Glomerular endothelial cell (primary cell): ENCODE measurements around the gene OLFML2B. TPM values are rescaled to one million over a fixed set of nuclear protein-coding genes. Genes with fewer than 3 reads are reported as not detected.

Experiments
- DNase-seq: peaks from one replicate; pipeline ENCODE4 v3.0.0-alpha.2; 2011; ENCODE audit warnings: low read depth, low spot score; ENCODE audit errors: extremely low read depth
- total RNA-seq: library from RNA; depleted of rRNA; stranded (reverse); fragments of >200 nt; gene quantifications from 2 replicates; pipeline ENCODE4 v1.2.3, GENCODE V29; 2015

OLFML2B gene
- total RNA-seq, 1 donor from 2014 or later = 0.53 TPM

DNA sequence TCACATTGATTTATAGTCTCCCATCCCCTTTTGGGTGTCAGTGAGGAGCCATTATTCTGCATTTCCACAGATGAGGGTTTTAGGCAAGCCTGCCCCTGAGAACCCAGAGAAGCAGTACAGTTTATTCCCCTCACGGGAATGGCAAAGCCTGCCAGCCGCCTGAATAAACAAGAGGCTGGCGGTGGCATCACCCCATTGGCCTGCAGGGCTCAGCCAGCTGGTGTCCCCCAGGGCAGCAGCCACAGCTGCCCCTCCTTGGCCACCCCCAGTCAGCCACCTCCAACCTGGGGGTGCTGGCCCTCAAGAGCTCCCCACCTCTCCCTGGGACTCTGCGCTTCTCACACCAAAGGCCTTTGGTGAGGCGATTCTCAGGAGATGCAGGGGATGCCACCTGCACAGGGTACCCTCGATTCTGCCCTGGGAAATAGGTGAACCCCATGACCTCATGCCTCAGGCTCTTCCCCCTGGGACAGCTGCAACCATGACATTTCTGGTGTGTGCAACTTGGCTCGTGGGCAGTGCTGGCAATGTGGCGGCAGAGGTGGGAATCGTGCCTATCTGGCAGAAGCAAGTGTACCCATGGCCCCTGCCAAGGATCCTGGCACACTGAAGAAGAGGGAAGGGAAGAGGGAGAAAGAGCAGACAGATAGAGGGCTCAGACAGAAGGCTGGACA, 14.0 kb downstream of the OLFML2B start:
- DNase-seq = no peak

DNA sequence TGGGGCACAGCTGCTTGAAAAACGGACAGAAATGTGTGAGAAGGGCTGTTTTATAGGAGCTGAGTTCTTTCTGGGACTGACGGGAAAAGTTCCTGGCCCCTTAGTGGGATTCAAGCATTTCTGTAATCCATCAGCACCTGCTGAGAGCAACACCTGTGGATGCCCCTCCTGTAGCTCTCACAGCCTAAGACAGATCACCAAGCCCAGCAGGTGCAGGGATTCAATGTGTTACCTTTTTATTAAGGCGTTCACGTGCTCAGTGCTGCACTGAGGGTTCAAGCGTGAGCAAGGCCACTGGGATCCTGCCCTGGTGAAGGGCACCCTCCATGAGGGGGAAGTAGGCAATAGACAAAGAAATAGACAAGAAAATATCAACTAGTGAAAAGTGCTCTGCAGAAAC, 14.9 kb downstream of the OLFML2B start:
- DNase-seq = no peak

DNA sequence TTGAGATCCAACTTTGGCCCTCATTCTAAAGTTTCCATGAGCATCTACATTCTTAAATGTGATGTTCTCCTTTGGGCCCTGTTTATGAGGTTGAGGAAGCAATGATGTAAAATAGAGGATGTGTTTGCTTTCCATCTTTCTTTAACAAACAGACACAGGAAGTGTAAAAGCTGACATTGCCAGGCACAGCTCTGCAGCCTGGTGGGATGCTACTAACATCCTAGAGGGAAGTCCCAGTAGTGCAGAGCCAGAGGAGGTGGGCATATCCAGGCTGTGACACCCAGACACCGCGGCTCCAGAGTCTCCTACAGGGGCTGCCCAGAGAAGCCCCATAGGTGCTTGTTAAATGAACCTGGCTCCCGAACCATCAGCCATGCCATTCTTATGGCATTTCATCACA, 16.2 kb downstream of the OLFML2B start:
- no peak for DNase-seq

DNA sequence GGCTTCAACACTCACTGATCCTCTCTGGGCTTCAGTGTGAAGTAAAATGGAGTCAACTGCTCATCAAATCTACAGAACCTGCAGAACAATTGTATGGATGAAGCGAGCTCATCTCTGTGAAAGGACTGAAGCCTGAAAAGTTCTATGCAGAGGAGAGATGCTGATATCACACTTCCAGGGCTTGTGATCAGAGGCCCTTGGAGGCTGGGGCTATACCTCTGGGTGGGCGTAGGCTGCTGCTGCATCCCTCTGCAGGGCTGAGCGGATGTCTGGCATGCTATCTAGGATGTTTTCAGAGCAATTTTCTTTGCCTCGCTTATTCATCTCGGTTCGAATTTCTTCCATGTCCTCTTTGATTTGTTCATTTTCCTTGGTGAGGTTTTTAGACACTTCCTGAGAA, 17.6 kb downstream of the OLFML2B start:
- DNase-seq = no peak

DNA sequence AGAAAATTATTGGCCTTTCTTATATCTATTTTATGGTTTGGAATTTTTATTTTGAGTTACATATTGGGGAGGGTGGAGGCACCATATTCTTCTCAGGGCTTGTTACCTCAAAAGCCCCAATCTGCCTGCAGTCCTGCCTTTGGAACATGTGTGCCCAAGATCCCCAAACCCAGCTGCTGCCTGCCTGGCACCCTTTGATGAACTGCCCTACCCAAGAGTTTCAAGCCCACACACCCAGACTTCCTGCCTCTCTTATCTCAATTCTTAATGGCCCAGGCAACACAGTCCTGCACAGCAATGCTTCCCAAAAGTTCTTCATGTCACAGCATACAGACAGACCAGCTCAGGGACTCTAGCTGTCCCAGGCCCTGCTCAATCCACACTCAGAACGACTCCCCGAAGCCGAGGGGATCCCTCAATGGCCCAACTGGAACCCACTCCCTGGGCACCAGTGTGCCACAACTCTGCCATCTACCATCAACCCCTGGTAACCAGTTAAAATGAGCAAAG, 19.2 kb downstream of the OLFML2B start:
- no peak for DNase-seq

DNA sequence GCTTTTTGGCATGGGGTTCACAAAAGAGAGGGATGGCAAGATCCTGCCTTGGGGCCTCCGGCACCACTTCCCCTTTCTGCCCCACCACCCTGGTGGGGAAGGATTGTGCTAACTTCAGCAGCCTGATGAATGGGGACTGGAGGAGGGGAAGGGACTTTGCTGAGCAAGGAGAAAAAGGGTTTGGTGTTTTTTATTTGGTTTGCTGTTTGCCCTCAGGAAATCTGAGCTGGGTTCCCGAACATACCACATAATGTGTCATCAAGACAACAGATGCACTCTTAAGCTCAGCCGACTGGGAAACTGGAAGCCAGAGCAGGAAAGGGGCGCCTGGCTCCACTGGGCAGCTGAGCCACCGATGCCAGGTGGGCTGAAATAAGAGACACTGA, 19.8 kb downstream of the OLFML2B start:
- no peak for DNase-seq

DNA sequence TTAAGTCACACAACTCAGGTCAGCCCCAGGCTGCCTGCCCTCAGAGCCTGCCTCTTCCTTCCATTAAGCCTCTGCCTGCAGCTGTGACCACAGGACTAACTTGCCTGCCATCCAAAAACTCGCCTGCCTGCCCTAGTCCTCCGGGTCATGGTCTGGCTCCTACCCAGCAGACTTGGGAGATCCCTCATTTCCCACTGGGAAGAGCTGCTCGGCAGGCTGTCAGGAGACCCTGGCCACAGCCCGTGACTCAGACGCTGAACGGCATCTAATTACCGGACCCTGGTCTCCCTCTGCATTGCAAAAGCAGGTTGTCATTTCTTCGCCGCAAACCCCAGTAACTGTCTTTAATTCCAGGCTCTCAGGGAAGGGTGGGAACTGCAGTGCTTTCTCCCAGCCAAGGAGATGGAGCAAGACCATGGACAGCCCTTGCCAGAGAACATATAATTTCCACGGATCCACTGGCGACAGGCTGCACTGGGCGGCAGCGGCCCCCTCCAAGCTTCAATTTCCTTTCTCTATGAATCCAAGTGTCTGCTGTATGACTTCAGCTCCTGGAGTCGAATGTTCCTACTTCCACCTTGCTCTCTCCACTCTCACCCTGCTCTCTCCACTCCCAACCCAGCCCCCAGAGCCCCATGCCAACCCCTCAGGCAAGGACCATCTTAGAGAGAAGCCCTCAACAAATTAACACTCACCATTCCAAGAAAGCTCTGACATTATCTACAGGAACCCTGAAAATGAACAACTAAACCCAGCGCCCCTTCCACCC, 20.4 kb downstream of the OLFML2B start:
- no peak for DNase-seq

DNA sequence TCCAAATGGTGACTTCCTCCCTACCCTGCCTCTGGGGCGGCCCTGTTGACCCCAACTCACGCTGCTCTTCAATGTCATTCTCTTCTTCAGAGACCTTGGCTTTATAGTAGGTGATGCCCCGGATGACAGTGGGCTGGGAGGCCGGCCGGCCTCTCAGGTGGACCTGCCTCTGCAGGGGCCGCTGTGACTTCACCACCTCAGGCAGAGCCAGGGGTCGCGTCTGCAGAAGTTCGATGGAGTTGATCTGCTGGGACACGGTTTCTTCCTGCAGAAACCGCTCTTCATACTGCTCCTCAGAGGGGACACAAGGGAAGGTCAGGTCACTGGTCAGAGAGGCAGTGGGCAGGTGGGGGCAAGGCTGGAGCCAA, 23.6 kb downstream of the OLFML2B start:
- DNase-seq = no peak

DNA sequence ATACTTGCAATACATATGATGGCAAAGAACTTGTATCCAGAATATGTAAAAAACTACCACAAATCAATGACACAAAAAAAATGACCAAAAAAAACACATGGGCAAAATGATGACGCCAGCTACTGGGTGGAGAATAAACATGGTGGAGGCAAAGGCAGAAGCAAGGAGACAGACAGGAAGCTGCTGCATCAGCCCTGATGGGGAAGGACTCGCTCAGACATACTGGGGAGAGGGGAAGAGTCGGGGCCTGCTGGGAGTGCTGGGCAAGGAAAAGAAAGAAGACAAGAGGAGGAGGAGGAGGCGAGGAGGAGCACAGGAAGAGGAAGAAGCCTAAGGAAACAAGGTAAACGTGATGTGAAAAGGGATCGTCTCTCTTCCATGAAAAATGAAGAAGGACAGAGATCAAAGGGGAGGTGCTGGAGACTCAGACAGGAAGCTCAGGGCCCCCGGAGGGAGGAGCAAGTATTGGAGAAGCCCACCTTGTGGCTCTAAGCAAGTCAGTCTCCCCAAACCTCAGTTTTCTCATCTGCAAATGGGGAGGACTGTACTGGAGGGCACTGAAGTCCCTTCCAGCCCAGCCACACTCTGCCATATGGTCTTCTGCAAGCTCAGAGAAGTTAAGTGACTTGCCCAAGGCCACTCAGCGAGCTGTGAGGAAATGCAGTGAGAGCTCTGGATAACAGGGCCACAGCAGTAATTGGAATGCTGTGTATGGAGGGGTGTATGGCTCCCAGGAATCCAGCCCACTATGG, 24.2 kb downstream of the OLFML2B start:
- no peak for DNase-seq

DNA sequence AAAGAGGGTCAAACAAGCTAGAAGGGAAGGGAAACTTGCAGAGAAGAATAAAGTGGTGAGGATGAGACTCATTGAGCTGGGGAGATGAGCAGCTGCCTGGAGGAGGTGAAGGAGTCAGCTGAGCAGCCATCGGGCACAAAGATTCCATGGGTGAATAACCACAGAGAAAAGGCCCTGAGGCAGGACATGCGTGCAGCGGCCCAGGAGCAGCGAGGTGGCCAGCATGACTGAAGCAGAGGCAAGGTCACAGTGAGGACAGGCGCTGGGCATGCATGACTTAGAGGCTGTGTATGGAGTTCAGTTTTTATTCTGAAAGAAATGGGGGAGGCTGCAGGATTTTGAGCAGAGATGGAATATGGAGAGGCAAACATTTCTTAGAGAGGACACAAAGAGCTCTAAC, 24.9 kb downstream of the OLFML2B start:
- no peak for DNase-seq

DNA sequence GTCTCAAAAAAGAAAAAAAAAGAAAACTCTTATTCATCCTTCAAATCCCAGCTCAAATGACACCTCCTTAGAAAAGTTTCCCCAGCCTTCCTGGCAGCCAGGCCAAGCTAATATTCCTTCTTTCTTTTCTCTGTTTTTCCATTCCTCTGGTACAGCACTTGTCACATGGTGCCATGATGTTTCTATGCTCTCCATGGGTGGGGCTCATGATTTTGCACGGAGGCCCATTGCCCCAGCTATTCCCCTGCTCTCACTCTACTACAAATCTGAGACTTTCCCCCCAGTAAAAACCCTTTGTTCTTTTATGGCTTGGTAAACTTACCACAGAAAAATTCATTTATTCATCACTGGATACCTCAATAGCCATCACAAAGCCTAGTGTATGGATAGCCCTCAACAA, 26.5 kb downstream of the OLFML2B start:
- no peak for DNase-seq

DNA sequence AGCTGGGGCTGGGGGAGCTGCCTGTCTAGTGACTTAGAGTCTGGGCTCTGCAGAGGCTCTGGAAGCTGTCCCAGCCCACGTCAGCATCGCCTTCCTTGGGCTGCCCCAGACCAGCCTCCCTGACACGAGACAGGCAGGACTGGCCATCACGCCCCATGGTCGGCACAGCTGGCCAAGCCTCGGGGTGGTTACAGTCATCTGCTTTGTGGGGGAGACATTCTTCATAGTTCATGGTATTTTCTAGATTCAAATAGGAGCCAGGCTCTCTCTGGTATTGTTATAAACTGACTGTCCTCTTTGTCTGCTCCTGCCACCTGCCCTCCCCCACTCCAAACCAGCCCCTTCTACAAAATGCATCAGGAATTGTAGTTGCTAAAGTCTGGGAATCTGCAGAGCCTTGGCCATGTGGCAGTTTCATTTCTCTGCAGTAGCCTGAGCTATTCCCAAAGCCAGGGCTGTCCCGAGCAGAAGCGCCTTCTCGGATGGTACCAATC, 29.4 kb downstream of the OLFML2B start:
- no peak for DNase-seq

DNA sequence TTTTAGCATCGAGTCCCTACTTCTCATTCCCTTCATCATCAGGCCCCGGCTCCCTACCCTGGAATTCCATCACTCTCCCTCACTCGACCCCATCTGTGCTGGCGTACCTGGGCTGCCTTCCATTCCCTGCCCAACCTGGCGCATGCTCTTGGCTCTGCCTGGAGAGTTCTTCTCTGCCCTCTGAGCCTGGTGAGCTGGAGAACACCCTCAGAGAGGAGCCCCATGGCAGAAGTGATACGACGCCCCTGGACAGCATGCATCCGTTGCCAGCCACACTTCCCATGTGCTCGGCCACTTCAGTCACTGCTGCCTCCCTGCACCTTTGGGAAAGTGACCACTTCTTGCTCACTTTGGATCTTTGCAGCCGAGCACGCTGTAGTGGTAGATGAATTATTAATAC, 30.1 kb downstream of the OLFML2B start:
- DNase-seq = no peak

DNA sequence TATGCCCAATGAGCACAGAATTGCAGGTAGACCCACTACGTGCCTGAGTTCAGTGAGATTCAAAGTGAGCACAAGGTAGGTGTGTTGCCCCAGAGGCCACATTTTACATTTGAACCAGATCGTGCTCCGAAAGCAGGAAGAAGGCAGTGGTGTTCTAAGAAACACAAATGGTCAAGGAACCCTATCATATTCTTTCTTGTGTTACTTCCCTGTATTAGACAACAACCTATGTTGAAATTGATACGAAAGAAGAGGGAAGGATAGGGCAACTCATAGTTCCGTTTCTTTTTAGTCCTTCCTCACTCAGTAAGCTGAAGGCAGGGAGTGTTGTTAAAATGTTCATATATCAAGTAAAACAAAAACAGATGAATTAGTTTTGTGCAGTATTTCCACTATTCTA, 33.9 kb downstream of the OLFML2B start:
- no peak for DNase-seq

DNA sequence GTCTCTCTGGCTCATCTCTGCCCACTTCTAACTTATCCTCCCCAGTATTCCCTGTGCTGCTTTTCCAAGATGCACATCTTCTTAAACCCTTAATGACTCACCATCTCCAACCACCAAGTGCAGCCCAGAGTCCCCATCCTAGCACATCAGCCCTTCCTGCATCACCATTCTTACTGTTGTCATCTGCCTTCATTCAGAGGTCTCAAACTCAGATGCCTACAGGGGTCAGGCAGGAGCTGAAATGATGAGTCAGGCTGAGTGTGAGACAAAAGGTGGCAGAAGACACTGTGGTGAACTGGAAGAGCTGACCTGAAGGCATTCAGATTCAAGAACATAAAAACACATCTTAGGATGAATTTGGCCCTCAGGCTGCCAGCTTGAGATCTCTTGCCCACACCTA, 34.6 kb downstream of the OLFML2B start:
- no peak for DNase-seq

DNA sequence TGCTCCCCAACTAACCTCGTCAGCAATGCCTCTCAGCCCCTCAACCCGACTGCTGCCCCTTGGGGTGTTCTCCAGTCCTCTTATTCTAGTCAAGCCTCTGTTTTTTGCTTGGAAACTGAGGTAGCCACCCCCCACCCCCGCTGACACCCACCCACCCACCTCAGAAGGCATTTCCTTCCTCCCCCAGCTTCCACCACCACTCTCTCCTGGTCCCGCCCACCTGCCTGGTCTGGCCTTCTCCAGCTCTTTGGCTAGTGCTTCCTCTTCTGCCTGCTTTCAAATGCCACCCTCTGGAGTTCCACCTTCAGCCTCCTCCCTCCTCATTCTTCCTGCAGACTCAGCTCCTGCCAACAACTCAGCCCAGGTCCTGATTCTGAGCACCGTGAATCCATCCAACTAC, 35.3 kb downstream of the OLFML2B start:
- DNase-seq = no peak

DNA sequence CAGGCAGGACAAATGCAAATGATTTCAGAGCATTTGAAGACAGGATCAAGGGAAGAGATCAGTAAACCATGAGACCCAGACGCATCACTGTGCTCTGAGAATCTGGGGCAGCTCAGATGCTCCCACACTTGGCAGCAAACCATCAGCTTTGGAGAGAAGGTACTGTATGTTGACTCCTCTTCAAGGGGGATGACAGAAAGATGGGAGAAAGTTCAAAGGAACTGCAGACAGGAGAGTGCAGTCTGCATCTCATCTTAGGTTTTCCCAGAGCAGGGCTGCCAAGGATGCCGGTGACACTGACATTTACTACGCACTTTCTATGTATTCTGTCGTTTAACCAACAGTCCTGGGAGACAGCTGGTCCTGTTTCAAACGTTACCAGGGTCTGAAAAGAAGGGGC, 35.8 kb downstream of the OLFML2B start:
- no peak for DNase-seq

DNA sequence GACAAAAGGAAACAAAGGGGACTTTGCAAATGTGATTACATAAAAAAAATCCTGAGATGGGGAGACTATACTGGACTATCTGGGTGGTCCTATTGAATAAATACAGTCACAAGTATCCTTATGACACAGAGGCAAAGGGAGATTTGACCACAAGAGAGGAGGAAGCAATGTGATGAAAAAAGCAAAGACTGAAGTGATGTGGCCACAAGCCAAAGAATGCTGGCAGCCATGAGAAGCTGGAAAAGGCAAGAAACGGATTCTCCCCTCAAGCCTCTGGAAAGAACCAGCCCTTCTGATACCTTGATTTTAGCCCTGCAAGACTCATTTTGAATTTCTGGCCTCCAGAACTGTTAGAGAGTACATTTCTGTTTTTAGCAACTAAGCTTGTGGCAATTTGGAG, 36.4 kb downstream of the OLFML2B start:
- DNase-seq = no peak

DNA sequence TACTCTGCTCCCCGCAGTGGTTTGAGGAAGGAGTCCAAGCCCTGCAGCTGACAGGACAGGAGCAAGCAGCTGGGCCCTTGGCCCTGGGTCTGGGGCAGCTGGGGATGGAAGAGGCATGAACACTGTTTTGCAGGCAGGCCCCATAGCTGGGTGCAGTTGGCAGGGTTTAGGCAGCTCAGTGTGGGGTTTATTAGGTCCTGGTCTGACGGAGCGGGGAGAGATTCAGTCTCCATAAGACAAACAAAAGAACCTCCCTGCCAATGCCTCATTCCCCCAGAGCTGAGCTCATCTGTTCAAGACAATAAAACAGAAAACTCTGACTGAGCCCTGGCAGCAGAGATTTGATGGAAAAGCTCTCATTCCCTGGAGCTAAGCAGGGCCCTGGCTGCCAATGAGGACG, 37.3 kb downstream of the OLFML2B start:
- no peak for DNase-seq

DNA sequence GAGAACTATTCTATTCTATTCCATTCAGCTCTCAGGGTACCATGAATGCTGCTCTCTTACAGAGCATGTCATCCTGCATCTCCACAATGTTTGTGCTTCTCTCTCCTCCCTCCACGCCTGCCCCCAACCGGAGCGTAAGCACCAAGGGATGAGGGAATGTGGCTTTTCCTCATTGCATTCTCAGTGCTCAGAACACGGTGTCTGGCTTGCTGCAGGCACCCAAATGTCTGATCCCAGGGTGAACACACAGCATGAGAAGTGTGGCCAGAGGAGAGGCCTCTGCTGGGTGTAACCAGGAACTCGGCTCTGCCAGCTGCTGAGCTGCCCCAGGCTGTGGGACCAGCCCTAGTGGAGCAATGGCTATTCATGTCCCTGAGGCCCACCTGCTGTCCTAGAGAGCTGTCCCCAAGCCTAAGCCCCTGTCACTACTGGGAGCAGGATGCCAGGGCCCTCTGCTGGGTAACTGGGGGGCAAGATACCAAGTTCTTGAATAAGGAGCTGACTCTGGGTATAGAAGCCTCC, 38.3 kb downstream of the OLFML2B start:
- no peak for DNase-seq

DNA sequence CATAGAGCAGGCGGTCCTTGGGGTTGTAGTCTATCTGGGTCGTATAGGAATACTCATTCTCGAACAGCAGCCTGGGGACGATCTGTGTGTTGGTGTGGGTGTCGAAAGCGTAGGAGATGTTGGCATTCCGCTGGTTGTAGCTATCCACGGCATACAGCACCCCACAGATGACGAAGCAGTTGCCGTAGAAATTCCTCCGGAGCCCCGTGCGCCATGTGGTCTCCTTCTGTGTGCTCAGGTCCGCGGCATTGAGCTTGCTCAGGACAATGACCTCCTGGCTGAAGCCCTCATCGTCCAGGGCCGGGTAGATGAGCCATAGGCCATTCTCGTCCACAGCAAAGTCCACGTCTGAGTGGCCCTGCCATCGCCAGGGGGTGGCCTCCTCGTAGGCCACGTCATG, 39.9 kb downstream of the OLFML2B start:
- DNase-seq = no peak
